ENCODE measurements around the gene OPN4. TPM values are rescaled to one million over a fixed set of nuclear protein-coding genes. Genes with fewer than 3 reads are reported as not detected.
A peak's percentile ranks its signal among the peaks of the same experiment; 100 is the strongest.

OPN4 gene
- total and polyA plus RNA-seq, 2 donors from 2014 or later, result not detected

- FAIRE-seq (no peak), DNase-seq (no peak)
- Histone ChIP-seq H3K9ac (ENCODE audit: low read length in 3 of 3) (no peak overlapping the region), H3K4me3 (ENCODE audit: low read length in 3 of 3) (no peak overlapping the region), H3K4me1 (ENCODE audit: control insufficient read depth in 2 of 3, insufficient read depth in 2 of 3, low read depth in 1 of 3, low read length in 3 of 3) (no peaks in the 10 kb centered on the region), H3K27me3 (ENCODE audit: control insufficient read depth, insufficient read depth, low read length) (no peaks in the 10 kb centered on the region), H3K36me3 (ENCODE audit: control insufficient read depth in 2 of 3, insufficient read depth in 3 of 3, low read length in 3 of 3) (no peaks in the 10 kb centered on the region), H3K27ac (ENCODE audit: low read depth in 2 of 2, low read length in 2 of 2) (no peak overlapping the region), H3K9me3 (ENCODE audit: control insufficient read depth in 2 of 3, insufficient read depth in 1 of 3, low read length in 3 of 3) (no peaks in the 10 kb centered on the region)
- intact Hi-C loops (cut with DNase I), result no loop called here
- no peak for TF ChIP-seq CTCF (IDR thresholded peaks at IDR 0.05; ENCODE audit: borderline replicate concordance, extremely low read depth, insufficient read depth)
Observed at GRCh38 chr10:86666538-86666937, 12.2 kb downstream of the OPN4 start.

DNA sequence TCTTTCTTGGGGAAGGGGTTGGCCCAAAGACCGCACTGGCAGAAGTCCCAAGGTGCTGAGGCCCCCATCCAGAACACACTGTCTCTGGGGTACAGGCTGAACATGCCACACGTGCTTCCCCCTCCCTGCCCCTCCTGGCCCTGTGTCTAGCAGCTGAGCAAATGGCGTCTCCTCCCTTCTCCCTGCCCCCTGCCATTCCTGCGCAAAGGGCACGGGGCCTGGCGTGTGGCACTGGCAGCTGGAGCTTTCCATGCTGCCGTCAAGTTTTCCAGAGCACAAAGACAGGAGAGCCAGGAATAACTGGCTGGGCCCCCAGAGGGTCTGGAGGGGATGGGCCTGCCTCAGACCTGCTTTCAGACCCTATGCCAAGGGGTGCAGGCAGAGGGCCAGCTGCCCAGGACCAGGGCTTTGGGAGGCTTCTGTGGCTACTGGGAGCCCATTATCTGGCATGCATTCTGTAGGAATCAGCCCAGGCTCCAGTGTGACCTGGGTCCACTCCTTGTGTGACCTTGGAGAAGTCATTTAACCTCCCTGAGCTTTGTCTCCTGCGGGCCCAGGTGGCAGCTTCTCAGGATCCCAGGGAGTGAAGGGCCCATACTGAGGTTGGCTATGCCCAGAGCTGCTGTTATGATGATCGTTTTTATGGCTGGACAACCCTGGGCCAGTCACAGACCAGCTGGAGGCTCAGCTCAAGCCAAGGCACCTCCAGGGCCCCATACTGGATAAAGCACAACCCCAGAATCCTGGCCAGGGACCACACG lies 13.3 kb downstream of the OPN4 start:
- no peak overlapping the region for H3K9ac ChIP-seq (ENCODE audit: low read length in 3 of 3)

DNA sequence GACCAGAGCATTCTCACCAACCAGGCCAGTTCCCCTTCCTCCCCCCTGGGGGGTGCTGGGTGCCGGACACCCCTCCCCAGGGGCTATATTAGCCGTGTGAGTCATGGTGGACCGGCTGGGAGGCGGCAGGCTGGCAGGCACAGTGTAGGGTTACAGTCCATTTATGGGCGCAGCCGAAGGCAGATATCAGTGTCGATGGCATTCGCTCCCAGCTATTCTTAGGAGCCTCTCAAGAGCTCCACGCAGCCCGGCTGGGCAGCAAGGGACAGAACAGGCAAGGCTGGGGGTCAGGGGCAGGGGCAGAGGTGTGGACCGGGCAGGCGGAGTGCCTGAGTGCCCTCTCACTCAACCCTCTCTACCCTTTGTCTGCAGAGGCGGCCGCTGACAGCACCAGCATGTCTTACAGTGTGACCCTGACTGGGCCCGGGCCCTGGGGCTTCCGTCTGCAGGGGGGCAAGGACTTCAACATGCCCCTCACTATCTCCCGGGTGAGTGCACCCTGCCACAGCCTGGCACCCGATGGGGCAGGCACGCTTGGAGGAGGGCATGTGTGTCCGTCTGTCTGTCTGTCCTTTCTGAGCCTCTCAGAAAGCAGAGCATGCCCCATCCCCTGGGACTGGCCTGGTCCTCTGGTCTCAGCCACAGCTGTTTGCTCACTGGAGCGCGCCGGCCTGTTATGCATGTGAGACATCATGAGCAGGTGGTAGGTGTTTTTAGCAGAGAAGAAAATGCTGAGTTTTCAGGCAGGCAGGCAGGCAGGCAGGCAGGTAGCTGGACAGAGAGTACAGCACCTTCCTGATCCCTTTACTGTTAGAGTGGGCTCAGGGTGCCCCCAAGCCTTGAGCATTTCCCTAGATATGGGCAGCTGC lies 14.2 kb downstream of the OPN4 start, which contains the start of gene LDB3:
TSS of gene LDB3 (plus strand) at position 215 of the 869 bp plus-strand sequence. CDS start at position 396, 181 bp downstream.
- Histone ChIP-seq H3K4me1 (ENCODE audit: control insufficient read depth in 2 of 3, insufficient read depth in 2 of 3, low read depth in 1 of 3, low read length in 3 of 3) (peaks cover 0 to 8% (median 4%) of the 10 kb centered on the region in 3 donors), H3K27me3 (ENCODE audit: control insufficient read depth, insufficient read depth, low read length) (no peaks in the 10 kb centered on the region), H3K4me3 (ENCODE audit: low read length in 3 of 3) (no peak within 1 kb of the TSS), H3K9me3 (ENCODE audit: control insufficient read depth in 2 of 3, insufficient read depth in 1 of 3, low read length in 3 of 3) (no peaks in the 10 kb centered on the region), H3K9ac (ENCODE audit: low read length in 3 of 3) (no peak within 1 kb of the TSS), H3K27ac (ENCODE audit: low read depth in 2 of 2, low read length in 2 of 2) (peak within 1 kb of the TSS in 1 of 2 donors; percentile 11), H3K36me3 (ENCODE audit: control insufficient read depth in 2 of 3, insufficient read depth in 3 of 3, low read length in 3 of 3) (no peaks in the 10 kb centered on the region)
- peak in 4 of 5 donors; percentile 81 to 88 (median 82) for DNase-seq
- no peak for FAIRE-seq
- no peak for TF ChIP-seq CTCF (IDR thresholded peaks at IDR 0.05; ENCODE audit: borderline replicate concordance, extremely low read depth, insufficient read depth)
- intact Hi-C loops (cut with DNase I), result no loop called here

More for the DNA sequence above, 13.3 kb downstream of the OPN4 start:
- H3K4me1 ChIP-seq (ENCODE audit: control insufficient read depth in 2 of 3, insufficient read depth in 2 of 3, low read depth in 1 of 3, low read length in 3 of 3), result peaks cover 0 to under 1% (median 0%) of the 10 kb centered on the region in 3 donors
- no peak for TF ChIP-seq CTCF (IDR thresholded peaks at IDR 0.05; ENCODE audit: borderline replicate concordance, extremely low read depth, insufficient read depth)
- H3K36me3 ChIP-seq (ENCODE audit: control insufficient read depth in 2 of 3, insufficient read depth in 3 of 3, low read length in 3 of 3), result no peaks in the 10 kb centered on the region
- FAIRE-seq, result no peak
- H3K9me3 ChIP-seq (ENCODE audit: control insufficient read depth in 2 of 3, insufficient read depth in 1 of 3, low read length in 3 of 3), result no peaks in the 10 kb centered on the region
- DNase-seq, result no peak
- intact Hi-C loops (cut with DNase I), result no loop called here
- no peaks in the 10 kb centered on the region for H3K27me3 ChIP-seq (ENCODE audit: control insufficient read depth, insufficient read depth, low read length)
- H3K27ac ChIP-seq (ENCODE audit: low read depth in 2 of 2, low read length in 2 of 2), result peak overlapping the region in 1 of 2 donors; percentile 11
- no peak overlapping the region for H3K4me3 ChIP-seq (ENCODE audit: low read length in 3 of 3)

Data from kidney (tissue), 14 donors.